SK-N-SH treated with all-trans-retinoic acid at 6 μM for 48 hours (cell line): Measurements from ENCODE around the gene GNAZ.

Source experiments
- ARNTL ChIP-seq: fragments of 450-650 bp; formaldehyde crosslinking; IDR thresholded peaks from 2 replicates; pipeline ENCODE4 v1.5.0; 2020; ENCODE audit warnings: low read depth, mild to moderate bottlenecking, moderate library complexity, borderline replicate concordance
- ISL1 ChIP-seq: fragments of 250-450 bp; sonication (Bioruptor Pico); IDR thresholded peaks from 2 replicates; pipeline ENCODE4 v2.1.2; 2022; ENCODE audit warnings: mild to moderate bottlenecking, moderate library complexity
- TF ChIP-seq, protein P1 (sequence below): fragments of 250-450 bp; sonication (Bioruptor Pico); IDR thresholded peaks from 2 replicates; pipeline ENCODE4 v1.5.1; 2021; ENCODE audit warnings: mild to moderate bottlenecking, moderate library complexity

- TF ChIP-seq ARNTL (CRISPR knock-in tag) (no peak), ISL1 (CRISPR knock-in tag) (no peak)
- TF ChIP-seq, protein P1, sequence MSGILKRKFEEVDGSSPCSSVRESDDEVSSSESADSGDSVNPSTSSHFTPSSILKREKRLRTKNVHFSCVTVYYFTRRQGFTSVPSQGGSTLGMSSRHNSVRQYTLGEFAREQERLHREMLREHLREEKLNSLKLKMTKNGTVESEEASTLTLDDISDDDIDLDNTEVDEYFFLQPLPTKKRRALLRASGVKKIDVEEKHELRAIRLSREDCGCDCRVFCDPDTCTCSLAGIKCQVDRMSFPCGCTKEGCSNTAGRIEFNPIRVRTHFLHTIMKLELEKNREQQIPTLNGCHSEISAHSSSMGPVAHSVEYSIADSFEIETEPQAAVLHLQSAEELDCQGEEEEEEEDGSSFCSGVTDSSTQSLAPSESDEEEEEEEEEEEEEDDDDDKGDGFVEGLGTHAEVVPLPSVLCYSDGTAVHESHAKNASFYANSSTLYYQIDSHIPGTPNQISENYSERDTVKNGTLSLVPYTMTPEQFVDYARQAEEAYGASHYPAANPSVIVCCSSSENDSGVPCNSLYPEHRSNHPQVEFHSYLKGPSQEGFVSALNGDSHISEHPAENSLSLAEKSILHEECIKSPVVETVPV (CRISPR knock-in tag) = no peak
These were observed 43.8 kb downstream of the GNAZ start for GRCh38 chr22:23113847-23114720.
